Measurements from ENCODE around the gene CDK1.

- TF ChIP-seq POLR2A (IDR thresholded peaks at IDR 0.05; ENCODE audit: low read depth, low read length) = no peak
- TF ChIP-seq, protein P1, sequence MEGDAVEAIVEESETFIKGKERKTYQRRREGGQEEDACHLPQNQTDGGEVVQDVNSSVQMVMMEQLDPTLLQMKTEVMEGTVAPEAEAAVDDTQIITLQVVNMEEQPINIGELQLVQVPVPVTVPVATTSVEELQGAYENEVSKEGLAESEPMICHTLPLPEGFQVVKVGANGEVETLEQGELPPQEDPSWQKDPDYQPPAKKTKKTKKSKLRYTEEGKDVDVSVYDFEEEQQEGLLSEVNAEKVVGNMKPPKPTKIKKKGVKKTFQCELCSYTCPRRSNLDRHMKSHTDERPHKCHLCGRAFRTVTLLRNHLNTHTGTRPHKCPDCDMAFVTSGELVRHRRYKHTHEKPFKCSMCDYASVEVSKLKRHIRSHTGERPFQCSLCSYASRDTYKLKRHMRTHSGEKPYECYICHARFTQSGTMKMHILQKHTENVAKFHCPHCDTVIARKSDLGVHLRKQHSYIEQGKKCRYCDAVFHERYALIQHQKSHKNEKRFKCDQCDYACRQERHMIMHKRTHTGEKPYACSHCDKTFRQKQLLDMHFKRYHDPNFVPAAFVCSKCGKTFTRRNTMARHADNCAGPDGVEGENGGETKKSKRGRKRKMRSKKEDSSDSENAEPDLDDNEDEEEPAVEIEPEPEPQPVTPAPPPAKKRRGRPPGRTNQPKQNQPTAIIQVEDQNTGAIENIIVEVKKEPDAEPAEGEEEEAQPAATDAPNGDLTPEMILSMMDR (IDR thresholded peaks at IDR 0.05; ENCODE audit: extremely low read depth in 1 of 2, insufficient read depth in 1 of 2, low read depth in 1 of 2, low read length in 2 of 2) = no peak
- no peak for TF ChIP-seq MYC (IDR thresholded peaks at IDR 0.05; ENCODE audit: low read depth, low read length)
Observed at GRCh38 chr10:60732198-60732806, 46.0 kb upstream of the CDK1 start.

Measured in endothelial cell of umbilical vein (primary cell).